Calu3 (cell line): ENCODE measurements around the gene NMBR. TPM values are rescaled to one million over a fixed set of nuclear protein-coding genes. Genes with fewer than 3 reads are reported as not detected.

Source experiments
- Bru-seq: library from RNA; stranded (reverse); fragments of 400-500 nt; gene quantifications from one replicate; lab custom pipeline; 2021; lab: Mats Ljungman, UMichigan
- BruChase-seq, 2 experiments: library from RNA; stranded (reverse); fragments of 400-500 nt; gene quantifications; one replicate each; lab custom pipeline; 2021; lab: Mats Ljungman, UMichigan
- BruUV-seq: library from RNA; stranded (reverse); fragments of 400-500 nt; replicated peaks from 2 replicates; lab custom pipeline; 2021; lab: Mats Ljungman, UMichigan
- CTCF ChIA-PET: fragments of 300-600 bp; sonication (Branson Sonifier 250); formaldehyde crosslinking; loops from one replicate; lab custom pipeline; 2022; ENCODE audit warnings: antibody characterized with exemption; lab: Charles Lee
- DNase-seq: peaks from one replicate; pipeline ENCODE4 v3.0.0; 2022
- H3K27ac Mint-ChIP-seq: one replicate; pipeline ENCODE4 v1.8.0; 2022; ENCODE audit warnings: mixed read lengths; ENCODE audit not compliant: unreplicated experiment
- H3K27me3 Mint-ChIP-seq: one replicate; pipeline ENCODE4 v1.8.0; 2022; ENCODE audit warnings: mixed read lengths; ENCODE audit not compliant: unreplicated experiment
- H3K36me3 Mint-ChIP-seq: one replicate; pipeline ENCODE4 v1.8.0; 2022; ENCODE audit warnings: mild to moderate bottlenecking, moderate library complexity, mixed read lengths; ENCODE audit not compliant: insufficient read depth, unreplicated experiment
- H3K4me1 Mint-ChIP-seq: one replicate; pipeline ENCODE4 v1.8.0; 2022; ENCODE audit warnings: mild to moderate bottlenecking, low read depth, mixed read lengths; ENCODE audit not compliant: unreplicated experiment
- H3K4me3 Mint-ChIP-seq: one replicate; pipeline ENCODE4 v1.8.0; 2022; ENCODE audit warnings: mild to moderate bottlenecking, low read depth, moderate library complexity, mixed read lengths; ENCODE audit not compliant: unreplicated experiment
- H3K9me3 Mint-ChIP-seq: one replicate; pipeline ENCODE4 v1.8.0; 2022; ENCODE audit warnings: low read depth, mixed read lengths; ENCODE audit not compliant: unreplicated experiment
- CTCF ChIP-seq: fragments of 200-600 bp; IDR thresholded peaks from one replicate; pipeline ENCODE4 v1.8.0; 2022; ENCODE audit warnings: antibody characterized with exemption; ENCODE audit not compliant: unreplicated experiment
- intact Hi-C: fragments of 100-400 bp; cut with micrococcal nuclease; formaldehyde crosslinking; loops from one replicate; pipeline ENCODE4 v1.10.0; 2022; ENCODE audit not compliant: unreplicated experiment
- long read RNA-seq: library from polyadenylated mRNA; stranded (forward); transcript quantifications from one replicate; pipeline ENCODE4 v2.0.0, GENCODE V29; 2022
- total RNA-seq: library from RNA; stranded (reverse); gene quantifications from 2 replicates; pipeline ENCODE4 v1.2.3, GENCODE V29; 2022

NMBR gene
- total RNA-seq (not detected in 2 replicates), Bru-seq, nascent RNA (percentile 6 among the genes with signal in this experiment), BruChase-seq, experiment 1, labeled RNA remaining after a 6-hour chase (percentile 11 among the genes with signal in this experiment), BruChase-seq, experiment 2, labeled RNA remaining after a 2-hour chase (percentile 16 among the genes with signal in this experiment)
- long read RNA-seq, result 0 reads

GRCh38 chr6:142146828-142147662 lies at the start of gene NMBR, which contains the start of gene VTA1:
NMBR (minus strand) TSS chr6:142147122; CDS start chr6:142088658, 58,464 bp downstream.
VTA1 (plus strand) TSS chr6:142147263; CDS start chr6:142147288, 25 bp downstream.
- H3K9me3 Mint-ChIP-seq, result no peaks in the 10 kb centered on the region
- DNase-seq, result peak; percentile 90
- no peaks in the 10 kb centered on the region for H3K27me3 Mint-ChIP-seq
- TF ChIP-seq CTCF, result peak; percentile 62
- CTCF ChIA-PET, result interaction anchor here (0.7 kb wide), 1 partner anchor 328 kb away, joined by 3 read pairs; no protein-coding TSS in a partner anchor
- BruUV-seq, result no TSS peak
- intact Hi-C loops, result loop anchor here (5.0 kb wide), 1 partner anchor 155 kb away; the partner anchor contains the start of gene ADGRG6
- H3K4me1 Mint-ChIP-seq, result peaks cover 19% of the 10 kb centered on the region
- H3K36me3 Mint-ChIP-seq, result peaks cover 10% of the 10 kb centered on the region
- peak within 1 kb of the TSS; percentile 96 for H3K27ac Mint-ChIP-seq
- peak within 1 kb of the TSS; percentile 92 for H3K4me3 Mint-ChIP-seq

- TF ChIP-seq CTCF, result no peak
- Mint-ChIP-seq H3K36me3 (peaks cover 8% of the 10 kb centered on the region), H3K27ac (no peak overlapping the region), H3K27me3 (no peaks in the 10 kb centered on the region), H3K9me3 (no peaks in the 10 kb centered on the region), H3K4me3 (no peak overlapping the region), H3K4me1 (peaks cover 11% of the 10 kb centered on the region)
- no peak for DNase-seq
- CTCF ChIA-PET, result interaction anchor here (1.1 kb wide), 1 partner anchor 14 kb away, joined by 3 read pairs; no protein-coding TSS in a partner anchor
- intact Hi-C loops, result loop anchor here (5.0 kb wide), 1 partner anchor 39 kb away; no protein-coding TSS in a partner anchor
- no TSS peak for BruUV-seq
These were observed 49.1 kb upstream of the NMBR start for GRCh38 chr6:142195862-142196541.

GRCh38 chr6:142193621-142194020 lies 46.7 kb upstream of the NMBR start:
- Mint-ChIP-seq H3K4me1 (peaks cover 11% of the 10 kb centered on the region), H3K36me3 (peaks cover 4% of the 10 kb centered on the region), H3K4me3 (no peak overlapping the region), H3K27me3 (no peaks in the 10 kb centered on the region), H3K9me3 (no peaks in the 10 kb centered on the region), H3K27ac (no peak overlapping the region)
- no TSS peak for BruUV-seq
- no peak for TF ChIP-seq CTCF
- no peak for DNase-seq
- intact Hi-C loops, result no loop called here
- CTCF ChIA-PET, result no interaction called here

- Mint-ChIP-seq H3K27me3 (no peaks in the 10 kb centered on the region), H3K4me1 (peaks cover 11% of the 10 kb centered on the region), H3K27ac (no peak overlapping the region), H3K9me3 (no peaks in the 10 kb centered on the region), H3K4me3 (no peak overlapping the region), H3K36me3 (no peaks in the 10 kb centered on the region)
- no TSS peak for BruUV-seq
- intact Hi-C loops, result no loop called here
- CTCF ChIA-PET, result no interaction called here
- no peak for DNase-seq
- no peak for TF ChIP-seq CTCF
These were observed 45.4 kb upstream of the NMBR start for GRCh38 chr6:142192343-142192742.
